ENCODE measurements around the gene PNPLA2. TPM values are rescaled to one million over a fixed set of nuclear protein-coding genes. Genes with fewer than 3 reads are reported as not detected.

The PNPLA2 gene
- total RNA-seq, 1 experiment from 2014 or later, result 66.5 TPM

- Mint-ChIP-seq H3K36me3 (peaks cover 9% of the 10 kb centered on the region; the same call in 1 of the 2 replicates), H3K4me3 (peak within 1 kb of the TSS; percentile 88), H3K27me3 (ENCODE audit: low read depth) (no peaks in the 10 kb centered on the region), H3K4me1 (peaks cover 25% of the 10 kb centered on the region), H3K27ac (peak within 1 kb of the TSS; percentile 83), H3K9me3 (no peaks in the 10 kb centered on the region)
- ATAC-seq (peak; percentile 71), DNase-seq (ENCODE audit: low spot score) (peak; percentile 94)
- POLR2A ChIA-PET, result interaction anchor here (0.6 to 2.3 kb wide), 8 partner anchors 14 to 145 kb away, joined by 3 to 10 read pairs (median 4); partner anchors contain the start of genes PIDD1 and TALDO1
- CTCF ChIA-PET, result interaction anchor here (0.7 to 2.3 kb wide), 14 partner anchors 9 to 169 kb away, joined by 3 to 12 read pairs (median 4); partner anchors contain the start of genes CEND1, PNPLA2, TALDO1 and TMEM80
- TF ChIP-seq NR1H2 (CRISPR knock-in tag; IDR thresholded peaks at IDR 0.05) (no peak), MAX (CRISPR knock-in tag; IDR thresholded peaks at IDR 0.05) (peak; percentile 40; the same call in 1 of the 2 replicates), STAT6 (CRISPR knock-in tag; conservative IDR thresholded peaks at IDR 0.05; ENCODE audit: low read depth) (no peak), USF2 (CRISPR knock-in tag; IDR thresholded peaks at IDR 0.05) (peak; percentile 99), NFE2L1 (CRISPR knock-in tag; IDR thresholded peaks at IDR 0.05) (peak; percentile 41; the same call in 1 of the 2 replicates), EMX1 (CRISPR knock-in tag; IDR thresholded peaks at IDR 0.05) (no peak), NFATC4 (CRISPR knock-in tag; IDR thresholded peaks at IDR 0.05) (no peak), ELF4 (CRISPR knock-in tag; IDR thresholded peaks at IDR 0.05; ENCODE audit: low read depth) (peak; percentile 51; the same call in 1 of the 2 replicates), FOXJ3 (CRISPR knock-in tag; IDR thresholded peaks at IDR 0.05; ENCODE audit: borderline replicate concordance) (no peak), ZNF396 (CRISPR knock-in tag; IDR thresholded peaks at IDR 0.05; ENCODE audit: borderline replicate concordance) (no peak), JAZF1 (CRISPR knock-in tag; IDR thresholded peaks at IDR 0.05) (no peak), AFF4 (CRISPR knock-in tag; IDR thresholded peaks at IDR 0.05; ENCODE audit: borderline replicate concordance) (no peak), MLX (CRISPR knock-in tag; IDR thresholded peaks at IDR 0.05) (no peak), NR2C2 (CRISPR knock-in tag; IDR thresholded peaks at IDR 0.05) (no peak), TEAD1 (CRISPR knock-in tag; IDR thresholded peaks at IDR 0.05) (peak; percentile 66; the same call in 1 of the 2 replicates), ZNF423 (CRISPR knock-in tag; IDR thresholded peaks at IDR 0.05) (no peak), ETV6 (CRISPR knock-in tag; IDR thresholded peaks at IDR 0.05) (no peak), MYBL2 (CRISPR knock-in tag; IDR thresholded peaks at IDR 0.05) (0 out of 2 replicates have a peak, but pooled peaks have one; percentile 53), ZNF532 (CRISPR knock-in tag; IDR thresholded peaks at IDR 0.05; ENCODE audit: borderline replicate concordance) (no peak), FOXP1 (CRISPR knock-in tag; IDR thresholded peaks at IDR 0.05; ENCODE audit: borderline replicate concordance) (0 out of 2 replicates have a peak, but pooled peaks have one; percentile 62), RELA (CRISPR knock-in tag; IDR thresholded peaks at IDR 0.05; ENCODE audit: borderline replicate concordance) (peak; percentile 34; the same call in 1 of the 2 replicates), PRRX2 (CRISPR knock-in tag; IDR thresholded peaks at IDR 0.05) (no peak), KAT7 (CRISPR knock-in tag; IDR thresholded peaks at IDR 0.05; ENCODE audit: borderline replicate concordance) (no peak)
Observed at GRCh38 chr11:777288-778255, 41.1 kb upstream of the PNPLA2 start, which contains the start of gene GATD1. Gene GATD1, minus strand, starts transcription at chr11:777487. Its CDS starts 25 bp downstream, at chr11:777462.
